GM18499 (cell line): ENCODE data around the gene NSD2.

Experiments
- ATAC-seq: cut with Tn5 transposase; IDR thresholded peaks from one replicate; pipeline ENCODE4 v1.9.1; 2021; ENCODE audit warnings: moderate number of reproducible peaks; ENCODE audit not compliant: insufficient read depth, unreplicated experiment

NSD2 gene

DNA sequence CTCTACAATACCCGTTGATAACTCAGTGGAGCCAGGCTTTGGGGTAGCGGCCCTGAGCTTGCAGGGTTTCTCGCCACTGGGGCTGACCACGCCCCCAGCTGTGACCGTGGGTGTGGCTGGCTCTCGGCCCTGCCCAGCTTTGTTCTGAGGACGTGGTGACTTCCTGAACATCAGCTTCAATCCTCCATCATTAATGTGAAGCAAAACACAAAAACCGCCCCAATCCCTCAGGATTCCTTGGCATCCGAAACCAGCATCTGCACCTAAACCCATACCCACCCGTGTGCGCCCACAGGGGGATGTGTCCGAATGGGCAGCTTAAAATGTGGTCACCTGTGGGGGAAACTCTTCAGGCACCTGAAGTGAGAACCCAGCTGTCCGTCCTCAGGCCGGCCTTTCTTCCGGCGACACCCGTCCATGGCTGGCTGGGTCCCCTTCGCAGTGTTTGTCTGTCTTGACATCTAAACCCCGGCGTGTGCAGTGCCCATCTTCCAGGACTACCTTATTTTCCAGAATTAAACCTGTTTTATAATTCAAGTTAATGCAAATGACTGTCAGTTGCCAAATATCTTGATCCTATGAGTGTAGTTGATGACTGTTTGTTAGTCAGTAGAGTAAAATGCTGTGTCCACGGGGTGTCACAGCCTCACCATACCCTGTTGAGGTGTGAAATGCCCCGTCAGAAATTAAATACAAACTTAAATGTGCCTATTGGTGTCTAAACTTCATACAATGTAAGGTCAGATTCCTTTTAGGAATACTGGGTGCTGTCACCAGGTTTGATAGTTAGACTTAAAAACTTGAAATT, 110.3 kb downstream of the NSD2 start:
- no peak for ATAC-seq

GRCh38 chr4:1982124-1983052, 111.2 kb downstream of the NSD2 start:
- no peak for ATAC-seq

DNA sequence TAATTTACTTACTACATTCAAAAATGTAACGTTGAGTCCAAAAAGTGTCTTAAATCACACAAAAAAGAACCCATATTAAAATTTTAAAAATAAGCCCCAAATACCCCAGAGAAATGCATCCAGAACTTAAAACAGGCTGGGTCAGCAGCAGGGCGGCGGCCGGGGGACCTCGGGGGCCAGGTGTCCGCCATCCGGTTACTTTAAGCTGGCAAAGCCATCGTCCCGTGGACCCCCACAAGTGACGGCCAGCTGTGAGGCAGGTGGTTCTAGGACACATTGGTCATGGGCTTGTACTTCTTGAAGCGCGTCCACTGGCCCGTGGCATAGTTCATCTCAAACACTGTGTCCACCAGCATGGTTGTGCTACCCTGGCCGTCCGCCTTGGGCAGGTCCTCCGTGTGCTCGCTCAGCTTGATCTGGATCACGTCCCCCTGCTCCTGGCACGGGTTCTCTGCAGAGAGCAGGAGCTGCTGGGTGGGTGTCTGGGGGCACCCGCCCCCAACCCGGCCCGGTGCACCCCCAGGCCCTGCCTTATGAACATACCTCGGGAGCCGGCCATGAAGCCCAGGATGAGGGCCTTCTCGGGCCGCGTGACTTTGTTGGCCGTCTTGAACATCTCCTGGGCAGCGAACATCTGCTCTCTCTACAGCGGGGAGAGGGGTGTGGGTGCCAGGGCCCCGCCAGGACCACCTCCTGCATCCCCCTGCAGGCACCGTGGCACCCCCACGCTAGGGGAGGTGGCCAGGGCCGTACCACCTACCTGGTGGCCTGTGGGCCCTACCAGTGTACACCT, 112.1 kb downstream of the NSD2 start:
- ATAC-seq = no peak

GRCh38 chr4:1983846-1984405, 112.7 kb downstream of the NSD2 start:
- ATAC-seq = no peak

GRCh38 chr4:1984406-1985191, 113.4 kb downstream of the NSD2 start:
- no peak for ATAC-seq

DNA sequence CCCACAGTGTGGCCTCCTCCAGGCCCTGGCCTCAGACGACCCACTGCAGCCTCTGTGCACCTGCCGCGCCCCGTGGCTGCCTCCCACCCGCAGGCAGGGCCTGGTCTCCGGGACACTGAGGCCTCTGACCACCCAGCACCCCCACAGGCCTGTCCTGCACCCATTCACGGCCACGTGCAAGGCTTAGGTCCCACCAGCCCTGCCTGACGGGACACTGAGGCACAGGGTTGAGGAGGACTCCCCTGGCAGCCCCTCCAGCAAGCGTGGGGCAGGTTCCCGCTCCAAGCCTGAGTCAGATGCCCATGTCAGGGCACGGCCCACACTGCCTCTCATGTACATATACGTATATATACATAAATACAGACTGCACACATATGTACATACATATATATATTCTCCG, 114.1 kb downstream of the NSD2 start:
- no peak for ATAC-seq

GRCh38 chr4:1985780-1986577, 114.8 kb downstream of the NSD2 start:
- no peak for ATAC-seq

DNA sequence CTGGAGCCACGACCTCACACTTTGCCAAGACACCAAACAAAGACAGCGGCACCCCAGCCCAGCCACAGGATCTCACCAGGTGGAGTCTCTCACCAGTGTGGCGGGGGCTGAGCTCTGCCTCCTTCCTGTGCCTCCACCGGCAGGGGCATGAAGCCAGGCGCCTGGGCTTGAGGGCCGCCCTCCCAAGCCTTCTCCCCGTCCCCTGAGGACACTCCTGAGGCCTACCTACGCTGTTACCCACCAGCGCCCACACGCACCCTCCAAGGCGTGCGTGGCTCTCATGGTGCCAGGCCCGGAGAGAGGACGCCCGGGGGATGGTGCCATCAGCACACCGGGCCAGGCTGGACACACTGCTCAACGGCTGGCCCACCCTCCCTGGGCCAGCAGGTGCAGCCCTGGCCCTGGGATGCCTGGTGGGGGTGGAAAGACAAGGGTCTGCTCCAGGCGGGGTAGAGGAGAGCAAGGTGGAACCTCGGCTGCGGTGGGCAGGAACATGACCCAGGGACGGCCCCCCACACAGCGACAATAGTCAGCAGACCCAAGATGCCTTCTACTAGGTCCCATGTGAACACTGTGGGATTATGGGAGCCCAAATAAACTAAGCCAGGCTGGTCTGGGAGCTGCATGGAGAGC, 115.5 kb downstream of the NSD2 start:
- no peak for ATAC-seq

- ATAC-seq = no peak
These were observed 116.1 kb downstream of the NSD2 start for GRCh38 chr4:1987296-1987695.

- ATAC-seq = no peak
These were observed 116.6 kb downstream of the NSD2 start for GRCh38 chr4:1987721-1988326.

DNA sequence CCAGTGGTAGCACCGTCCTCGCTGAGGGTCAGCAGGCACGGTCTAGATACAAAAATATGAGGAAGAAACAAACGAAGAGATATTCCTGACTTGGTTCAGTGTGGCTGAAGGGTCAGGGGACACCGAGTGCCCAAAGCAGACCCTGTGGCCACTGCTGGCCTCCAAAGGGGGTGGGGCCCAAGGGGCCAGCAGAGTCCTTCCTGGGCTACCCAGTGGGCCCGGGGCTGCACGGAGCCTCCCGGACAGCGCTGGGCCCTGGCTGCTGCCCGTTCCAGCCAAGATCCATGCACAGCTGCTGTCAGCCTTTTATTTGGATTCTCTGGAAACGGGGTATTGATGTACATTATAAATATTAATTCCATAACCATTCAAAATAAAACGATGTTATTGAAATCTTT, 117.1 kb downstream of the NSD2 start:
- no peak for ATAC-seq

DNA sequence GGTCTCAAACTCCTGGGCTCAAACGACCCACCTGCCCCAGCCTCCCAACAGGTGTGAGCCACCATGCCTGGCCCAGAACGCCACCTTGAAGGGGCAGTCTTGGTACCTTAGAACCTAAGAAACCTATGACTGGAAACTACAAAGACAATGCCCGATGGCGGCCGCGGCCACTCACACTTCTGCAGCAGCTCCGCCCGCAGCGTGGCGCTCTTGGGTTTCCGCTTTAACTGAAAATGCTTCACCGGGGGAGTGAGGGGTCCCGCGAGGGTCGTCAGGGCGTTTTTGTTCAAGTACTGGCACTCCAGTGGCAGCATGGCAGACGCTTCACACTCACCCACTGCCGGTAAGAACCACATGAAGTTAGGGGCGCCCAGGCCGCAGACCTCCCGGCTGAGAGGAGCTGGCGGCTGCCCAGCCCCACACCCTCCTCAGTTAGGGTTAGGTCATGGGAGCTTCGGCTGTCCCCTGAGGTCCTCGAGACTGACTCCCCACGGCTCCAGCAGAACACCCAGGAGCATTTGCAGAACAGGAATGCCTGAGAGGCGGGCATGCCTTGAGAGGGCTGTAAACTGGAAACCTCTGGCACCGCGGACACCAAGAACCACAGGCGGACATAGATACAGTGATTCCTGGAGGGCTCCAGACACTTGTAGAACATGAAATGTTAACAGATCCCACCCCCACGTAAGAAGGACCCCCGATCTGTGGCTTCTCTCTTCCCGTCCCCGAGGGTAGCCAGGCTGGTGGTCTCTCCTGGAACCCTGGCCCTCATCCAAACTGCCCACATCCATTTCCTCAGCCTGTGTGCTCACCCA, 118.5 kb downstream of the NSD2 start:
- ATAC-seq = no peak

GRCh38 chr4:1990348-1990645, 119.1 kb downstream of the NSD2 start:
- ATAC-seq = no peak

- no peak for ATAC-seq
These were observed 119.5 kb downstream of the NSD2 start for GRCh38 chr4:1990676-1991075.

DNA sequence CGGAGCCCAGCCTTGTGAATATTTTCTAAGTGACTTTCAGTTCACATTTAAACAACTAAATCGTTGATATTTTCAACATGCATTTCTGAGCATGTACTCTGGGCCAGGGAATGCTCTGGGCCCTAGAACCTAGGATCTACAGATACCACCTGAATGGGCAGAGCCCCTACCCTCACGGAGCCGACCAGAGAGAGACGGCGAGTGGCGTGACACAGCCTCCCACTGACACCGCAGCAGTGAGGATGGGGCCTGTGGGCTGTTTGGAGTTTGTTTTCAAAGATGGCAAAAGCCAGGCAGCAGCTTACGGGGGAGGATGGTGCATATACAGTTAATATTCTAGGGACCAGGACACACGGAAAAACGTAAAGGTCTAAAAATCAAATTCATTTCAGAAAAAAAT, 119.9 kb downstream of the NSD2 start:
- no peak for ATAC-seq

DNA sequence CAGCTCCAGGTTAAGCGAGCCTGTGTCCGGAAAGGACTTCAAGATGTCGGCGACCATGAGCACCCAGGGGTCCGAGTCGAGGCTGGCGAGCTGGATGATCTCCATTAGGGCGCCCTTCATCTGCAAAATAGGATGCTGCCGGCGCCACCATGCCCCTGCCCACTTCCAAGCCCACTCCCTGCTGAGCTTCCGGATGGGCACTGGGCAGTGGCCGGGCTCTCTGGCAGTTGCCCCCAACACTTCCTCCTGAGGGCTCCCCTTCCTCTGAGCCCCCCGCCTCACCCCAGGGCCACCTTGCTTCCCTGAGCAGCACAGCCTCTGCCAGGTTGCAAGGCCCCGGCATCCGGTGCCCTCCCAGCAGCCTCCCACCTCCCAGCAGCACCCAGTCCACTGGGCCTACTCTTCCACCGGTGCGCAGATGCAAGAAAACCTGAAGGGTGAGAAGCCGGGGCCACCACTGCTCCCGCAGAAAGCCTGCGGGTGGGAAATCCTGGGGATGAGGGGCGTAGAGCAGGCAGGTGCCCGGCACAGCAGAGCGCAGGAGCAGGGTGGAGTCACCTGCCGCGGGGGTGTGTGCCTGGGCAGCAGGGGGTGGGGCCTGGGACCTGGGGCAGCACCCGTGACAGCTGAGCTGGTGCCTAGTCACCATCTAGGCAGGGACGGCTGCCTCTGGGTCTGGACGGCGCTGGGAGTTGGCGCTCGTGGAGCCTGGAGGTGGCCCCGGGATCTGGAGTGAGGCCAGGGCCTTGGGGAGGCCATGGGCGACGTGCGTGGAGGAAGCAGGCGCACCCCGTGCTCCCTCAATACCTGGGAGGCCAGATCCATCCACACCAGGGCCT, 120.6 kb downstream of the NSD2 start:
- no peak for ATAC-seq
